ENCODE measurements around the gene KPNA2. TPM values are rescaled to one million over a fixed set of nuclear protein-coding genes. Genes with fewer than 3 reads are reported as not detected.
A peak's percentile ranks its signal among the peaks of the same experiment; 100 is the strongest.

KPNA2 gene
- total and polyA plus RNA-seq, 7 donors: 11.4 to 38.4 (median 20.1) TPM

DNA sequence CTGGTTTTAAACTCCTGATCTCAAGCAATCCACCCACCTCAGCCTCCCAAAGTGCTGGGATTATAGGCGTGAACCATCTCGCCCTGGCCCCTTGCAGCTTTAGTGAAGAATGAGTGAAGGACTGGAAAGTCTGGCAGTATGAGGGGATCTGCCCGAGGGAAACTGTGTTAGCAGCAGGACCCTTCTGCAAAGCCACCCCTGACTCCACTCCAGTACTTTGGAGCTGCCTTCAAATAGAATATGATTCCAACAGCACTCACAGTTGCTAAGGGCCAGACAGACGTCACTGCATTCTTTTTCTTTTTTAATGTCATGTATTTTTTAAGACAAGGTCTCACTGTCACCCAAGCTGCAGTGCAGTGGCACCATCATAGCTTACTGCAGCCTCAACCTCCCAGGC, 52.3 kb downstream of the KPNA2 start:
- intact Hi-C loops (cut with DNase I): no loop called here
- H3K36me3 ChIP-seq (ENCODE audit: insufficient read depth in 1 of 2, low read depth in 1 of 2): no peaks in the 10 kb centered on the region
- no peak overlapping the region for H3K27ac ChIP-seq
- no peaks in the 10 kb centered on the region for H3K4me1 ChIP-seq
- 68 to 74% (median 68%) methylated on average over 4 of the region's 4 CpGs for WGBS, 3 donors
- no peaks in the 10 kb centered on the region for H3K27me3 ChIP-seq (ENCODE audit: insufficient read depth in 3 of 3, low read length in 2 of 3)
- TF ChIP-seq CTCF (IDR thresholded peaks at IDR 0.05): no peak
- H3K4me3 ChIP-seq: no peak overlapping the region
- ATAC-seq (no peak), DNase-seq (no peak)
- H3K9me3 ChIP-seq: no peaks in the 10 kb centered on the region

DNA sequence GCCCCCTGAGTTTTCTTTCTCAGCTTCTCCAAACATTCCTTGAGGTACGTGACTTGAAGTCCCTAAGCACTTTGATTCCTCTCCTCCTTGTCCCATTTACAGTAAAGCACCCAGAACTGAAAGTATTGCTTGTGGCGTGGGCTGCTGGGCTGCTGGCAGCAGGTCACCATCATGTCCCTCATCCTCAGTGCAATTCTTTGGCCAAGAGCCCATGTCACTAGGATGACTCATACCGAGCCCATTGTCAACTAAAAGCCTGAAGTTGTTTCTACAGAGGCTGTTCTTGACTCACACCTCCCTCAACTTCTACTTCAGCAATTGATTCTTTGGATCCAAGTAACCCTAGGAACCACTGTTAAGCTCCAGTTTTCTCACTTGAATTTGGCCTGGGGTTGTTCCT, 54.3 kb downstream of the KPNA2 start:
- WGBS, 3 donors: 35 to 46% (median 39%) methylated on average over 3 of the region's 3 CpGs
- Histone ChIP-seq H3K9me3 (no peaks in the 10 kb centered on the region), H3K27me3 (ENCODE audit: insufficient read depth in 3 of 3, low read length in 2 of 3) (no peaks in the 10 kb centered on the region), H3K36me3 (ENCODE audit: insufficient read depth in 1 of 2, low read depth in 1 of 2) (no peaks in the 10 kb centered on the region), H3K4me1 (no peaks in the 10 kb centered on the region), H3K27ac (no peak overlapping the region), H3K4me3 (no peak overlapping the region)
- TF ChIP-seq CTCF (IDR thresholded peaks at IDR 0.05): no peak
- peak in 1 of 4 donors; percentile 33 for ATAC-seq
- DNase-seq: no peak
- intact Hi-C loops (cut with DNase I): no loop called here

DNA sequence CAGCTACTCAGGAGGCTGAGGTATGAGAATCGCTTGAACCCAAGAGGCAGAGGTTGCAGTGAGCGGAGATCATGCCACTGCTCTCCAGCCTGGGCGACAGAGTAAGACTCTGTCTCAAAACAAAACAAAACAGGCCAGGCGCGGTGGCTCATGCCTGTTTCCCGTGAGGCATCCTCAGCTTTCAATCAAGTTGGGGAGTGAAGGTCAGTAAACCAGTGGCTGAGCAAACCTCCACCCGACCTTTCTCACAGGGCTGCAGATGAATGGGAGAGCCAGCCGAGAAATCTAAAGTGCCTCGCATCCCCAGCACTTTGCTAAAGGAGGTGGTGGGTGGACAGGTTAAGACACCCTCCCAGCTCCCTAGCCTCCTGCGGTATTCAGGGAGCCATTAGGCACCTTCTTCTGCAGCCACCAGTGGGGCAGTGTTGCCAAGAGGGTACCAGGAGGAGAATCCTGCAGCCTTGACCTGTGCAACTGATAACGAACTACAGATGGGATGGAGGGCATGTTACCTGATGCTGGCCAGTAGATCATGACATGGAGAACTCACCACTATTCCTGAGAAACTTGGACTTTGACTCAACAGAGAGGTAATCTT, 59.0 kb downstream of the KPNA2 start:
- Histone ChIP-seq H3K36me3 (ENCODE audit: insufficient read depth in 1 of 2, low read depth in 1 of 2) (no peaks in the 10 kb centered on the region), H3K27ac (no peak overlapping the region), H3K4me1 (no peaks in the 10 kb centered on the region), H3K27me3 (ENCODE audit: insufficient read depth in 3 of 3, low read length in 2 of 3) (no peaks in the 10 kb centered on the region), H3K4me3 (no peak overlapping the region), H3K9me3 (no peaks in the 10 kb centered on the region)
- no peak for DNase-seq
- intact Hi-C loops (cut with DNase I): no loop called here
- no peak for TF ChIP-seq CTCF (IDR thresholded peaks at IDR 0.05)
- ATAC-seq: no peak
- 85 to 90% (median 89%) methylated on average over 11 of the region's 11 CpGs for WGBS, 3 donors

- 68 to 76% (median 71%) methylated on average over 10 of the region's 10 CpGs for WGBS, 3 donors
- no peaks in the 10 kb centered on the region for H3K36me3 ChIP-seq (ENCODE audit: insufficient read depth in 1 of 2, low read depth in 1 of 2)
- H3K27me3 ChIP-seq (ENCODE audit: insufficient read depth in 3 of 3, low read length in 2 of 3): no peaks in the 10 kb centered on the region
- H3K9me3 ChIP-seq: no peaks in the 10 kb centered on the region
- TF ChIP-seq CTCF (IDR thresholded peaks at IDR 0.05): no peak
- no peak overlapping the region for H3K4me3 ChIP-seq
- no peak overlapping the region for H3K27ac ChIP-seq
- ATAC-seq (no peak), DNase-seq (no peak)
- no peaks in the 10 kb centered on the region for H3K4me1 ChIP-seq
- intact Hi-C loops (cut with DNase I): no loop called here
Observed at GRCh38 chr17:68095205-68095811, 59.8 kb downstream of the KPNA2 start.

DNA sequence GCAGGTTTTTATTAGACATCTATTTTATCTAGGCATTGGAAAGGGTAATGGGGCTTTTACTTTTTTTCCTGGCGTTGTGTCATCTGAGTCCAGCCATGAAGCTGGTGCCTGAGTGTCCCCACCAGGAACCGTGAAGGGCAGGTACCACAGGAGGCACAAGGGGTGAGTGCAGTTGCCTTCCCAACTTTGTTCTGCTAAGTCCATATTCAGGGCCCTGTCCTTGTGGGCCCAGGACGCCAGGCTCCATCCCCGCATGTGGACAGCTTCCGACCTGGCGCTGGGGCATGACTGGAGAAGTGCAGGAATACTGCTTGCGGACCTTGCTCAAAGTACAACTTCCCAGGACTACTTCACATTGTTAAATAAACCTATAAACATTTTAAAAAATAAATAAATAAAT, 60.6 kb downstream of the KPNA2 start:
- Histone ChIP-seq H3K9me3 (no peaks in the 10 kb centered on the region), H3K36me3 (ENCODE audit: insufficient read depth in 1 of 2, low read depth in 1 of 2) (no peaks in the 10 kb centered on the region), H3K4me3 (no peak overlapping the region), H3K4me1 (no peaks in the 10 kb centered on the region), H3K27ac (no peak overlapping the region), H3K27me3 (ENCODE audit: insufficient read depth in 3 of 3, low read length in 2 of 3) (no peaks in the 10 kb centered on the region)
- WGBS, 3 donors: 96 to 98% (median 96%) methylated on average over 7 of the region's 7 CpGs
- no peak for DNase-seq
- TF ChIP-seq CTCF (IDR thresholded peaks at IDR 0.05): no peak
- intact Hi-C loops (cut with DNase I): no loop called here
- no peak for ATAC-seq
